Muscle layer of duodenum (tissue), 2 donors: ENCODE measurements around the gene LCLAT1.

Source experiments
- H3K27ac ChIP-seq: one replicate; pipeline ENCODE4 v1.7.0; 2013; ENCODE audit warnings: mild to moderate bottlenecking, low read length
- H3K27me3 ChIP-seq: one replicate; pipeline ENCODE4 v1.7.0; 2013; ENCODE audit warnings: low read depth, mild to moderate bottlenecking, control low read depth, low read length
- H3K36me3 ChIP-seq, 2 donors: one replicate each; pipeline ENCODE4 v1.7.0; 2013; ENCODE audit warnings: low read length in 2 of 2, control low read depth in 1 of 2, mild to moderate bottlenecking in 1 of 2; ENCODE audit not compliant: insufficient read depth in 2 of 2, control insufficient read depth in 1 of 2
- H3K4me1 ChIP-seq, 2 donors: one replicate each; pipeline ENCODE4 v1.7.0; 2013; ENCODE audit warnings: low read length in 2 of 2, mild to moderate bottlenecking in 2 of 2, control low read depth in 1 of 2, moderate library complexity in 1 of 2; ENCODE audit not compliant: insufficient read depth in 2 of 2, control insufficient read depth in 1 of 2
- H3K4me3 ChIP-seq, 2 donors: one replicate each; pipeline ENCODE4 v1.7.0; 2013; ENCODE audit warnings: low read length in 2 of 2, low read depth in 1 of 2, mild to moderate bottlenecking in 1 of 2
- H3K9me3 ChIP-seq, 2 donors: one replicate each; pipeline ENCODE4 v1.7.0; 2013; ENCODE audit warnings: low read length in 2 of 2, control low read depth in 1 of 2, mild to moderate bottlenecking in 1 of 2; ENCODE audit not compliant: control insufficient read depth in 1 of 2
- donor health status: healthy.

The LCLAT1 gene

DNA sequence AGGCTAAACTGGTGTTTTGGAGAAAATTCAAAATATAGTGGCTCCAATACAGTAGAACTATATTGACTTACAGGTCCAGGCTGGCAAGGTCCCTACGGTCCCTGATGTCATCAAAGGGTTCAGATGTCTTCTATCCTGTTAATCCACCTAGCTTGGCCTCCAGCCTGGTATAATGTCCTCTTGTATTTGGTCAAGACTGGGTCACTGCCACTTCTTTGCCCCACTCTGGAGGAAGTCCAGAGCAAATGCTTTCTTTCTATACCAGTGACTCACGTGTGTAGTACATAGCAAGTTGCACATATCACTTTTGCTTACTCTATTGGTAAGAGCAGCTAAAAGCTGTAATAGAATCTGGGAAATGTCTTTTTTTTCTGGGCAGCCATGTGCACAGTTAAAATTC, 80.8 kb downstream of the LCLAT1 start:
- H3K36me3 ChIP-seq: peaks cover 0 to 4% of the 10 kb centered on the region in 2 donors
- no peaks in the 10 kb centered on the region for H3K27me3 ChIP-seq
- no peak overlapping the region for H3K27ac ChIP-seq

DNA sequence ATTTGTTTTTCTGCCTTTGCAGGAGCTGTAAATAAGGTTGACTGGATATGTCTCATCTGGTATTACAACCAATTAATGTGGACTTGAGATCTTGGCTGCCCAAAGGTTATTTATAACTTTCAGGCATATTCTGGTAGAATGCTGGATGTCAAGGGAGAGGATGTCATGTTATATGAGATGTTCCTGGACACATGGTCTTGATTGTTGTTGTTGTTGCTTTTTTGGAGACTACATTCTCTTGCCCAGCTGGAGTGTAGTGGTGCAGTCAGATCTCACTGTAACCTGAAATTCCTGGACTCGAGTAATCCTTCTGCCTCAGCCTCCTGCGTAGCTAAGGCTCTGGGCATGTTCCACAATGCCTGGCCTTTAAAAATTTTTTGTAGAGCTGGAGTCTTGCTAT, 83.3 kb downstream of the LCLAT1 start:
- Histone ChIP-seq H3K4me3 (no peak overlapping the region), H3K27me3 (no peaks in the 10 kb centered on the region), H3K36me3 (peaks cover 0 to 22% of the 10 kb centered on the region in 2 donors), H3K9me3 (peaks cover 0 to 2% of the 10 kb centered on the region in 2 donors), H3K4me1 (peaks cover 0 to 18% of the 10 kb centered on the region in 2 donors), H3K27ac (no peak overlapping the region)

More for the DNA sequence above, 80.8 kb downstream of the LCLAT1 start:
- H3K9me3 ChIP-seq: no peaks in the 10 kb centered on the region
- peaks cover 0 to 18% of the 10 kb centered on the region in 2 donors for H3K4me1 ChIP-seq
- no peak overlapping the region for H3K4me3 ChIP-seq

DNA sequence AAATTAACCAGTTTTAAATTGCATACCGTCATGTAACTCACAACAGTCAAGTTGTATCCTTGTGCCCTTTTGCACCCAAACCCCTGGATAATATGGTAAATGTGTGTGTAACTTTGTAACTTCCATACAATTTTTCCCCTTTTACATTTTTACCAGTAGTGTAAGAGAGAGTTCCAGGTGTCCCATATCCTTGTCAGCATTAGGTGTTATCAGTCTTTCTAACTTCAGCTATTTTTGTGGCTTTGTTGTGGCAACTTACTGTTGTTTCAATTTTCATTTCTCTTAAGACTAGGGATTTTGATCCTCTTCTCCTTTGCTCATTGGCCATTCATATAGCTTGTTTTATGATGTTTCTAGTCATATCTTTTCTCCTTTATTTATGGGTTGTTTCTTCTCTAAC, 94.6 kb downstream of the LCLAT1 start:
- Histone ChIP-seq H3K27ac (no peak overlapping the region), H3K9me3 (peaks cover 2 to 3% of the 10 kb centered on the region in 2 donors), H3K36me3 (no peaks in the 10 kb centered on the region), H3K27me3 (no peaks in the 10 kb centered on the region), H3K4me3 (no peak overlapping the region), H3K4me1 (no peaks in the 10 kb centered on the region)

DNA sequence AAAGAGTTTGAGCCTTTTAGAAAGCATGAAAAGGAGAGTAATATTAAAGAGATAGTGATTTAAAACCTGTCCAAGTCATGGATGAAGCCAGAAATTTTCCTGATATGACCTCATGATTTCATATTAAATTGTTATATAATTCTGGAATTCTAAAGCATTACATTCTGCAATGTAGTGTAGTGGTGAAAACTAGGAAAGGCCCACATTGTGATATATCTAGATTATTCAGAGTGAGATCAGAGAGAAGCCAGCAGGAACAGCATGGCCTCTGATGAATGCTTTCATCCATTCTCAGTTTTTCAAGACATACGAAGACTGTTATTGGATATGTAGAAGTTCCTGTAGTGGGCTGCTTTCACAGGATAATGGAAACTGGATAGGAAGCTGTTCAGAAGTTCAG, 98.8 kb downstream of the LCLAT1 start:
- Histone ChIP-seq H3K36me3 (no peaks in the 10 kb centered on the region), H3K27ac (no peak overlapping the region), H3K4me1 (no peaks in the 10 kb centered on the region), H3K27me3 (no peaks in the 10 kb centered on the region), H3K4me3 (no peak overlapping the region), H3K9me3 (peaks cover 0 to 3% of the 10 kb centered on the region in 2 donors)

DNA sequence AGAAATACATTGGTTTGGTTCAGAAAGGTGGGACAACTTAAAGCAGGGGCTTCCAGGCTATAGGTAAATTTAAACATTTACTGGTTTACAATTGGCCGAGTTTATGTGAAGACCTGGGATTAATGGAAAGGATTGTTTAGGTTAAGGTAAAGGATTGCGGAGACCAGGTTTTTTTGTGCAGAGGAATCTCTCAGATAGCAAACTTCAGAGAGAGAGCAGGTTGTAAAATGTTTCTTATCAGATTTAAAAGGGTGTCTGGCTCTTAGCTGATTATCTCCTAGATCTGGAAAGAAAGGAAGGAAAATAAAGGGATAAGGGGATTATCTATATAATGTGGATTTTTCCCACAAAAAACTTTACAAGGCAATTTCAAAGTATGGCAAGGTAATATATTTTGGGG, 101.3 kb downstream of the LCLAT1 start:
- Histone ChIP-seq H3K27ac (no peak overlapping the region), H3K36me3 (no peaks in the 10 kb centered on the region), H3K4me3 (no peak overlapping the region), H3K27me3 (no peaks in the 10 kb centered on the region), H3K9me3 (peaks cover 0 to 2% of the 10 kb centered on the region in 2 donors), H3K4me1 (no peaks in the 10 kb centered on the region)

DNA sequence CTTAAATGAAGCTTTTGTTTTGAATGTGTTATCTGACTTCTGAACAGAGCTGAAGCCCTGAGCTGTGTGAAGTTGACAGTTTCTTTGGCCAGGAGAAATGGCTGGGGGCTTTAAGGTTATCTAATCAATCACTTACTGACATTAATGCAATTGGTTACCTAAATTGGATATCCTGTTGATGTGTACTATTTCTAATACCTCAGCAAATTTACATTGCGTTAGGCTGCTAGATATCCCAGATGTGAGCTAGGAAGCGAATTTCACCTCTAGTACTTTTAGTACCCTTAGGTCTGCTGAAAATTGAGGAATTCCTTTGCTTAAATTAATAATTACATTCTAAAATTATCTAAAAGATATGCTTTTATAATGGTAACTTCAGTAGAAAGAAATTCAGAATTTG, 102.0 kb downstream of the LCLAT1 start:
- H3K9me3 ChIP-seq: peaks cover 0 to 2% of the 10 kb centered on the region in 2 donors
- no peaks in the 10 kb centered on the region for H3K27me3 ChIP-seq
- H3K4me1 ChIP-seq: no peaks in the 10 kb centered on the region

DNA sequence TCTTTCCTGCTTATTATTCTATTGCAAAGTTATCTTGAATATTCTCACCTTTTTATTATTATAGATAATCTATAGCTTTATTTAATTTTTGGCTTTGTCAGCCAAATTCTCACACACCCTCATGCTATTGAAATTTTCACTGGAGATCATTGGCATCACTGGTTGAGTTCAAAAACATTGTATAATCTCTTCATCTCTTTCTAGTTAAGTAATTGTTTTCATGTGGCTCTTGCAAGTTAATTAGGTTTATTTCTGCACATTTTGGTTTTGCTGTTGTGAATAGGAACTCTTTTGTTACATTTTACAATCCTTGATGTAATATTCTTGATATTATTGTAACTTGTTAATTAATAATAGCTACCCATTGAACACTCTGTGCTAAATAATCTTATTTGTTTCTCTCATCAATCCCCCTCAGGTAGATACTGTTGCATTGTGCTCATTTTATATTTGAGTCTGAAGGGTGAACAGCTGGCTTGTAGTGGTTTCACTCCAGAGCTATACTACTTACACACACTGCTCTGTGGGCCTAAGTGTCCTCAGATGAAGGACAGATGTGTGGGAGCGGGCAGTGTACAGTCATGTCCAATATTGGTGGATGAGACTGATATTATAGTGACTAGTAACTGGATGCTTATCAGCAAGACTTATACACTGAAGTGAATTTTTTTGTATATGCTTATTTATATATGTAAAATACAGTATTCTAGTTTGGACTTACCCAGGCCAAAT, 112.7 kb downstream of the LCLAT1 start:
- Histone ChIP-seq H3K4me1 (no peaks in the 10 kb centered on the region), H3K27me3 (no peaks in the 10 kb centered on the region), H3K36me3 (no peaks in the 10 kb centered on the region), H3K4me3 (no peak overlapping the region), H3K9me3 (no peaks in the 10 kb centered on the region), H3K27ac (no peak overlapping the region)

More for the DNA sequence above, 102.0 kb downstream of the LCLAT1 start:
- H3K27ac ChIP-seq: no peak overlapping the region
- H3K4me3 ChIP-seq: no peak overlapping the region
- no peaks in the 10 kb centered on the region for H3K36me3 ChIP-seq

DNA sequence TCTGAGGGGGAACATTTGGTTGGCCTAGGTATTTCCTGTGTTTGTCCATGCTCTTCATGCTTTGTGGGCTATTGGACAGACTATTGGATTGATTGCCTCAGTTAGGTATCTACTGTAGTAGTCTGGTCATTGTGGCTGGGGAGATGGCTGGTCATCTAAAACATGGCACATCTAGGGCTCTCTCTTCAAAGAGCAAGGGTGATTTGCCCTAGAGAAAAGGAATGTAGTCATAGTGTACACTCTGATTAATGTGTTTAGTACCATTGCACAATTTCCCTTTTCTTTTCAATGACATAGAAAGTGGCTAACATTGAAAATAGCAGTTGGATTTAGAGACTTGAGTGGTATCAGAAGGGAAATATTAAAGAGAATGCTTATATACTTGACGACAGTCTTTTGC, 114.3 kb downstream of the LCLAT1 start:
- H3K4me1 ChIP-seq: peaks cover 0 to 5% of the 10 kb centered on the region in 2 donors
- H3K4me3 ChIP-seq: no peak overlapping the region
- H3K27ac ChIP-seq: no peak overlapping the region
- no peaks in the 10 kb centered on the region for H3K36me3 ChIP-seq
- no peaks in the 10 kb centered on the region for H3K9me3 ChIP-seq
- no peaks in the 10 kb centered on the region for H3K27me3 ChIP-seq

DNA sequence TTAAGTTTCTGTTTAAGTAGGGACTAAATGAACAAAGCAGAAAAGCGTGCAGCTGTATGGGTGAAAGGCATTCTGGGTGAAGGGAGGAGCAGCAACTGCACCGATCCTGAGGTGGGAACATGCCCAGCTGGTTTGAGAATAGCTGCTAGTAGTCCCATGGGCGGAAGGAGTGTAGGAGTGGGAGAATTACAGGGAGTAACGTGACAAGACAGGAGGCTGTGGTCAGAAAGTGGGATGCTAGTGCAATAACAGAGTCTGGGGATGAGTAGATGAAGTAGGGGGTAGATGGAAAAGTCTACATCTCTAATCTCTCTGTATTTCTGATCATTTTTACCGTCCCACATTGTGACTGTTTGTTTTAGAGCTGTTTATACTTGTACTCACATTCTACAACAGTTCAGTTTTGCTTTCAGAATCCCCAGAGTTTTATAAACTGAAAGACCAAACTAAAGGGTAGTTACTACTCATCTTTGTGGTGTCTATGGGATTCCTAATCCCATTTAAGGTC, 118.9 kb downstream of the LCLAT1 start:
- no peaks in the 10 kb centered on the region for H3K27me3 ChIP-seq
- peak overlapping the region in 1 of 2 donors; percentile 23 for H3K4me3 ChIP-seq
- H3K27ac ChIP-seq: peak overlapping the region; percentile 14
- peaks cover 0 to 5% of the 10 kb centered on the region in 2 donors for H3K4me1 ChIP-seq
- no peaks in the 10 kb centered on the region for H3K36me3 ChIP-seq
- H3K9me3 ChIP-seq: no peaks in the 10 kb centered on the region

DNA sequence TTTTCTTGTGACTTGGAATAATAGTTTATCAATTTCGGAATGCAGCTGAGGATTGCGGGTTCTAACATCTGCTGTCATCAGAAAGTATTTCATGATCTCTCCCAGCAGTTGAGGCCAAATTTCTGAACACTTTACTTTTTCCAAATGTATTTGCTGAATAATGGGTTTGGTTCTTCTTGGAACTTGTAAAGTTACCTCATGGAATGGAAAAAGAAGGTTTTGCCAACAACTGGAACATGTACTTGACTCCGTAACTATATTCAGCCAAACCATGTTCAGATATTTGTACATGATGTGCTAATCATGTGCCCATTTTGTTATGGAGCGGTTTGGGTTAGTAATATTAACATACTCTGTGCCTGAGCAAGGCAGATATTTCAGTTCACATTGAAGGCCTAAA, 119.6 kb downstream of the LCLAT1 start:
- no peaks in the 10 kb centered on the region for H3K27me3 ChIP-seq
- H3K4me3 ChIP-seq: no peak overlapping the region
- no peaks in the 10 kb centered on the region for H3K9me3 ChIP-seq
- H3K27ac ChIP-seq: no peak overlapping the region
- peaks cover 0 to 5% of the 10 kb centered on the region in 2 donors for H3K4me1 ChIP-seq
- H3K36me3 ChIP-seq: no peaks in the 10 kb centered on the region

DNA sequence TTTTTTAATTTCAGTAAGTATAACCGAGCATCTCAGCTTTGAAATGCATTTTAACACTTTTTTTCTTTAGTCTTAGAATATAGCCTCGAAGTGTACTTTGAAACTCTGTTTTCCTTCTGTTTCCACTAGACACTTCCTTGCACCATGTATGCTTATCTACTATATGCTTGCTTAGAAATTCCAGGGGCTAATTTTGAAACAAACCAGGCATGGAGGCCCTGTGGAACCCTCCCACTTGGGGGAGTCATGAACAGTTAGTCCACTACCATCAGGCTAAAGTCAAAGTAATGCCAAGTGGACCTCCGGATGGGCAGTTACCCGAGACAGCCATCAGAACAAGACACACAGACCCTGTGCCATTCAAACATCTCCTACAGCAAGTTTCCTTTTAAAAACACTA, 120.3 kb downstream of the LCLAT1 start:
- Histone ChIP-seq H3K4me3 (no peak overlapping the region), H3K27me3 (no peaks in the 10 kb centered on the region), H3K27ac (no peak overlapping the region)

DNA sequence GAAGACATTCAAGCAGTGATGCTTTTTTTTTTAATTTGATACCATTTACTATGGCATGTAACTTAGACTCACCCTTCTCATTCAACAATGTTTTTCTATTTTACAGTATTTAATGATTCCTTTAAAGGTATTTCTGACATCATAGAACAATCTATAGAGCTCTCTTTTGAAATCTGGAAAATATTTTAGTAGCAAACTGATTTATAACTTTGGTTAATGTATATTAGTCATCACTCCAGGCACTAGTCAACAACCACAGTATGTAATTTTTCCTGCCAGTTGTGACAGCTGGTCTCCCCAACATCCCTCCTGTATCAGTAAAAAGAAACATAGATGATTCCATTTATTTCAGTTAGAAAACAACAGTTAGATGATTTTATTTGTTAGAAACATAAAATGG, 122.9 kb downstream of the LCLAT1 start:
- no peak overlapping the region for H3K27ac ChIP-seq

More for the DNA sequence above, 120.3 kb downstream of the LCLAT1 start:
- Histone ChIP-seq H3K4me1 (peaks cover 0 to 5% of the 10 kb centered on the region in 2 donors), H3K36me3 (no peaks in the 10 kb centered on the region), H3K9me3 (no peaks in the 10 kb centered on the region)

More for the DNA sequence above, 122.9 kb downstream of the LCLAT1 start:
- no peak overlapping the region for H3K4me3 ChIP-seq
- no peaks in the 10 kb centered on the region for H3K36me3 ChIP-seq
- H3K27me3 ChIP-seq: no peaks in the 10 kb centered on the region
- H3K9me3 ChIP-seq: no peaks in the 10 kb centered on the region
- peaks cover 0 to 5% of the 10 kb centered on the region in 2 donors for H3K4me1 ChIP-seq
